H9 (cell line): ENCODE measurements around the gene KIAA0825. TPM values are rescaled to one million over a fixed set of nuclear protein-coding genes. Genes with fewer than 3 reads are reported as not detected.

Experiments
- DNase-seq: peaks from one replicate; pipeline ENCODE4 v3.0.0-alpha.2; 2017
- H2AFZ ChIP-seq: one replicate; pipeline ENCODE4 v1.6.1; 2013; ENCODE audit warnings: mild to moderate bottlenecking, low read length, control low read depth, moderate library complexity
- H2AK5ac ChIP-seq: 2 replicates; pipeline ENCODE4 v1.6.1; 2013; ENCODE audit warnings: low read length, control low read depth, mixed read lengths; ENCODE audit not compliant: insufficient read length
- H2BK120ac ChIP-seq: one replicate; pipeline ENCODE4 v1.6.1; 2013; ENCODE audit warnings: low read depth, mild to moderate bottlenecking, low read length, control low read depth, inconsistent platforms; ENCODE audit not compliant: poor library complexity, severe bottlenecking
- H2BK12ac ChIP-seq: 2 replicates; pipeline ENCODE4 v1.6.1; 2013; ENCODE audit warnings: low read length, control low read depth, mixed read lengths, low read depth; ENCODE audit not compliant: insufficient read length
- H2BK15ac ChIP-seq: 2 replicates; pipeline ENCODE4 v1.6.1; 2013; ENCODE audit warnings: low read depth, low read length, control low read depth
- H2BK20ac ChIP-seq: one replicate; pipeline ENCODE4 v1.6.1; 2013; ENCODE audit warnings: low read depth, mild to moderate bottlenecking, low read length, control low read depth, inconsistent platforms; ENCODE audit not compliant: poor library complexity, severe bottlenecking
- H2BK5ac ChIP-seq: 2 replicates; pipeline ENCODE4 v1.6.1; 2013; ENCODE audit warnings: low read length, control low read depth, mixed read lengths; ENCODE audit not compliant: insufficient read length
- H3K14ac ChIP-seq: 2 replicates; pipeline ENCODE4 v1.6.1; 2013; ENCODE audit warnings: low read length, control low read depth; ENCODE audit not compliant: insufficient read depth
- H3K18ac ChIP-seq: 2 replicates; pipeline ENCODE4 v1.6.1; 2013; ENCODE audit warnings: low read depth, mild to moderate bottlenecking, mixed read lengths, low read length, control low read depth; ENCODE audit not compliant: insufficient read length
- H3K23ac ChIP-seq: 2 replicates; pipeline ENCODE4 v1.6.1; 2013; ENCODE audit warnings: low read length, control low read depth, mixed read lengths, low read depth; ENCODE audit not compliant: insufficient read length
- H3K23me2 ChIP-seq: 2 replicates; pipeline ENCODE4 v1.6.1; 2013; ENCODE audit warnings: low read depth, mild to moderate bottlenecking, mixed read lengths, low read length, control low read depth; ENCODE audit not compliant: insufficient read length, poor library complexity, severe bottlenecking
- H3K27ac ChIP-seq: 2 replicates; pipeline ENCODE4 v1.5.1; 2013; ENCODE audit warnings: low read length, control low read depth, mixed read lengths, low read depth; ENCODE audit not compliant: insufficient read length
- H3K27me3 ChIP-seq: 2 replicates; pipeline ENCODE4 v1.6.1; 2013; ENCODE audit warnings: low read length, control low read depth, inconsistent platforms; ENCODE audit not compliant: insufficient read depth
- H3K4ac ChIP-seq: 2 replicates; pipeline ENCODE4 v1.6.1; 2013; ENCODE audit warnings: low read depth, mild to moderate bottlenecking, control low read depth, inconsistent platforms, low read length, moderate library complexity
- H3K4me1 ChIP-seq: 2 replicates; pipeline ENCODE4 v1.6.1; 2013; ENCODE audit warnings: low read length, control low read depth, inconsistent platforms; ENCODE audit not compliant: insufficient read depth
- H3K4me2 ChIP-seq: 2 replicates; pipeline ENCODE4 v1.6.1; 2013; ENCODE audit warnings: low read length, control low read depth, mixed read lengths; ENCODE audit not compliant: insufficient read length, insufficient read depth
- H3K56ac ChIP-seq: 2 replicates; pipeline ENCODE4 v1.6.1; 2013; ENCODE audit warnings: low read depth, mild to moderate bottlenecking, mixed read lengths, low read length, control low read depth; ENCODE audit not compliant: insufficient read length
- H3K79me1 ChIP-seq: 2 replicates; pipeline ENCODE4 v1.6.1; 2013; ENCODE audit warnings: low read depth, mild to moderate bottlenecking, moderate library complexity, low read length, control low read depth, inconsistent platforms; ENCODE audit not compliant: insufficient read depth, poor library complexity, severe bottlenecking
- H3K79me2 ChIP-seq: 2 replicates; pipeline ENCODE4 v1.6.1; 2013; ENCODE audit warnings: low read length, control low read depth, inconsistent platforms; ENCODE audit not compliant: insufficient read depth
- H3K9ac ChIP-seq: 2 replicates; pipeline ENCODE4 v1.6.1; 2013; ENCODE audit warnings: low read length, control low read depth, mixed read lengths; ENCODE audit not compliant: insufficient read length; ENCODE audit errors: extremely low read depth
- H3K9me3 ChIP-seq: one replicate; pipeline ENCODE4 v1.6.1; 2013; ENCODE audit warnings: low read depth, low read length, inconsistent platforms; ENCODE audit not compliant: control insufficient read depth
- H3T11ph ChIP-seq: one replicate; pipeline ENCODE4 v1.6.1; 2013; ENCODE audit warnings: mild to moderate bottlenecking, low read length, control low read depth, inconsistent platforms
- H4K20me1 ChIP-seq: one replicate; pipeline ENCODE4 v1.6.1; 2013; ENCODE audit not compliant: control insufficient read depth, insufficient read length, insufficient read depth
- H4K5ac ChIP-seq: 2 replicates; pipeline ENCODE4 v1.6.1; 2013; ENCODE audit warnings: low read depth, mild to moderate bottlenecking, mixed read lengths, low read length, control low read depth; ENCODE audit not compliant: insufficient read length
- H4K8ac ChIP-seq: replicated peaks from 2 replicates; pipeline ENCODE4 v1.6.1; 2013; ENCODE audit warnings: low read length, control low read depth, mixed read lengths, low read depth; ENCODE audit not compliant: insufficient read length
- H4K91ac ChIP-seq: 2 replicates; pipeline ENCODE4 v1.6.1; 2013; ENCODE audit warnings: low read depth, mild to moderate bottlenecking, moderate library complexity, mixed read lengths, low read length, control low read depth; ENCODE audit not compliant: insufficient read length
- H3K27ac Mint-ChIP-seq, 3 experiments: 2 replicates in 2 of 3; 3 replicates in 1 of 3; pipeline ENCODE4 v1.8.0; 2020 to 2021; ENCODE audit warnings: mixed read lengths in 3 of 3, mild to moderate bottlenecking in 1 of 3, moderate library complexity in 1 of 3
- H3K27me3 Mint-ChIP-seq: 2 replicates; pipeline ENCODE4 v1.8.0; 2021; ENCODE audit warnings: low read depth, mild to moderate bottlenecking, moderate library complexity, mixed read lengths
- H3K36me3 Mint-ChIP-seq, 3 experiments: 2 replicates in 2 of 3; 3 replicates in 1 of 3; pipeline ENCODE4 v1.8.0; 2020 to 2021; ENCODE audit warnings: low read depth in 3 of 3, mixed read lengths in 3 of 3; ENCODE audit not compliant: insufficient read depth in 1 of 3
- H3K4me1 Mint-ChIP-seq, 2 experiments: 2 replicates each; pipeline ENCODE4 v1.8.0; 2020; ENCODE audit warnings: mixed read lengths in 2 of 2
- H3K4me3 Mint-ChIP-seq, 2 experiments: 2 replicates in 1 of 2; 3 replicates in 1 of 2; pipeline ENCODE4 v1.8.0; 2020 to 2021; ENCODE audit warnings: mild to moderate bottlenecking in 2 of 2, mixed read lengths in 2 of 2, moderate library complexity in 1 of 2
- H3K9me3 Mint-ChIP-seq, 2 experiments: 2 replicates in 1 of 2; 3 replicates in 1 of 2; pipeline ENCODE4 v1.8.0; 2020; ENCODE audit warnings: mild to moderate bottlenecking in 2 of 2, mixed read lengths in 2 of 2, moderate library complexity in 1 of 2
- WGBS: extraction: QIAGEN DNeasy Blood & Tissue Kit; methylation state at CpG from one replicate; pipeline ENCODE4 v1.1.7; 2013; ENCODE audit warnings: missing lambda C conversion rate, low lambda C conversion rate, mixed read lengths; ENCODE audit not compliant: insufficient read length; ENCODE audit errors: extremely low coverage; 5-methylcytosine and 5-hydroxymethylcytosine counted together
- total RNA-seq: library from RNA; stranded (reverse); gene quantifications from 2 replicates; pipeline ENCODE4 v1.2.1, GENCODE V29; 2021
- TF ChIP-seq, protein P1 (sequence below): fragments of 200-600 bp; sonication (generic); conservative IDR thresholded peaks from 3 replicates; pipeline ENCODE4 v1.8.0; 2021; ENCODE audit warnings: antibody characterized with exemption, mild to moderate bottlenecking

Gene KIAA0825
- total RNA-seq, 1 experiment from 2014 or later: 1.8 TPM

DNA sequence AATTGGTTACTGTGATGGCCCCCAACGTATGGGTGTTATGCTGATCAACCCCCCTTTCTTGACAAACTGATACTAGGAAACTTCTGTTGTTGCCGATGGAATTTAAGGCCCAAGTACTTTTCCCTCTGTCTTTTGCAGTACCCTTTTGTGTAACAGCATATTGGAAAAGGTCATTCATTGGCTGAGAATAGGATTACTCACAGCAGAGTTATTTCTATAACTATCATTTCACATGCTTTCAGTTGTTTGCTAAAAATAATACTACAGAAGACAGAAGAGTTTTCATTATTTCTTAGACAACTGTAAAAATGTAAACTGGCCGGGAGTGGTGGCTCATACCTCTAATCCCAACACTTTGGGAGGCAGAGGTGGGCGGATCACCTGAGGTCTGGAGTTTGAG lies 329.5 kb downstream of the KIAA0825 start:
- Histone ChIP-seq H3T11ph (no peak overlapping the region), H2BK15ac (no peak overlapping the region), H3K56ac (no peak overlapping the region), H4K20me1 (no peaks in the 10 kb centered on the region), H2BK5ac (no peak overlapping the region), H4K8ac (no peak overlapping the region), H3K18ac (no peak overlapping the region), H3K23ac (no peak overlapping the region), H3K4me1 (no peaks in the 10 kb centered on the region; the same call in 1 of the 2 replicates), H3K23me2 (no peaks in the 10 kb centered on the region), H3K9me3 (no peaks in the 10 kb centered on the region), H2BK120ac (no peak overlapping the region), H3K79me1 (peaks cover 9% of the 10 kb centered on the region), H2BK20ac (no peak overlapping the region), H4K91ac (no peak overlapping the region), H2AK5ac (no peak overlapping the region), H3K27ac (no peak overlapping the region), H2BK12ac (no peak overlapping the region), H3K9ac (no peak overlapping the region), H3K4me2 (no peak overlapping the region), H4K5ac (no peak overlapping the region), H3K4ac (no peak overlapping the region), H2AFZ (no peak overlapping the region), H3K27me3 (no peaks in the 10 kb centered on the region), H3K79me2 (no peaks in the 10 kb centered on the region), H3K14ac (no peak overlapping the region)
- 0 out of 7 replicates have a peak overlapping the region, but pooled peaks of 1 of the 3 experiments have one; percentile 17 for H3K27ac Mint-ChIP-seq
- H3K4me3 Mint-ChIP-seq: no peak overlapping the region
- no CpG with 5 or more reads among the region's 4 CpGs for WGBS
- peaks cover 10 to 48% (median 40%) of the 10 kb centered on the region in 3 experiments for H3K36me3 Mint-ChIP-seq
- no peak for DNase-seq
- TF ChIP-seq, protein P1, sequence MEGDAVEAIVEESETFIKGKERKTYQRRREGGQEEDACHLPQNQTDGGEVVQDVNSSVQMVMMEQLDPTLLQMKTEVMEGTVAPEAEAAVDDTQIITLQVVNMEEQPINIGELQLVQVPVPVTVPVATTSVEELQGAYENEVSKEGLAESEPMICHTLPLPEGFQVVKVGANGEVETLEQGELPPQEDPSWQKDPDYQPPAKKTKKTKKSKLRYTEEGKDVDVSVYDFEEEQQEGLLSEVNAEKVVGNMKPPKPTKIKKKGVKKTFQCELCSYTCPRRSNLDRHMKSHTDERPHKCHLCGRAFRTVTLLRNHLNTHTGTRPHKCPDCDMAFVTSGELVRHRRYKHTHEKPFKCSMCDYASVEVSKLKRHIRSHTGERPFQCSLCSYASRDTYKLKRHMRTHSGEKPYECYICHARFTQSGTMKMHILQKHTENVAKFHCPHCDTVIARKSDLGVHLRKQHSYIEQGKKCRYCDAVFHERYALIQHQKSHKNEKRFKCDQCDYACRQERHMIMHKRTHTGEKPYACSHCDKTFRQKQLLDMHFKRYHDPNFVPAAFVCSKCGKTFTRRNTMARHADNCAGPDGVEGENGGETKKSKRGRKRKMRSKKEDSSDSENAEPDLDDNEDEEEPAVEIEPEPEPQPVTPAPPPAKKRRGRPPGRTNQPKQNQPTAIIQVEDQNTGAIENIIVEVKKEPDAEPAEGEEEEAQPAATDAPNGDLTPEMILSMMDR: no peak
- H3K9me3 Mint-ChIP-seq: peaks cover 32 to 34% of the 10 kb centered on the region in 2 experiments
- H3K4me1 Mint-ChIP-seq: peaks cover 2 to 3% of the 10 kb centered on the region in 2 experiments; a peak in 2 of 4 replicates
- H3K27me3 Mint-ChIP-seq: no peaks in the 10 kb centered on the region; the same call in 1 of the 2 replicates
